NCI-H460 (cell line): ENCODE results near the gene PRKAB2. TPM values are rescaled to one million over a fixed set of nuclear protein-coding genes. Genes with fewer than 3 reads are reported as not detected.
"Not testable (repeated sequence)": the region's sequence is repeated elsewhere in the genome, so short reads cannot be mapped to it uniquely, and the experiment has no call there.

Experiments
- DNase-seq: peaks from one replicate; pipeline ENCODE4 v3.0.0-alpha.2; 2016; ENCODE audit warnings: low read depth; ENCODE audit errors: extremely low read depth
- polyA plus RNA-seq: library from polyadenylated mRNA; depleted of rRNA; stranded (reverse); fragments of >200 nt; gene quantifications from 2 replicates; pipeline ENCODE4 v1.2.3, GENCODE V29; 2014; cell fraction: nucleus; rRNA removed
- total RNA-seq: library from RNA; depleted of rRNA; stranded (reverse); fragments of >200 nt; shearing (Covaris generic); gene quantifications from 2 replicates; pipeline ENCODE4 v1.2.3, GENCODE V29; 2014; rRNA removed

The PRKAB2 gene
- 43.3 and 51.6 TPM in 2 replicates for total RNA-seq
- 75.4 and 91.7 TPM in 2 replicates for polyA plus RNA-seq

DNA sequence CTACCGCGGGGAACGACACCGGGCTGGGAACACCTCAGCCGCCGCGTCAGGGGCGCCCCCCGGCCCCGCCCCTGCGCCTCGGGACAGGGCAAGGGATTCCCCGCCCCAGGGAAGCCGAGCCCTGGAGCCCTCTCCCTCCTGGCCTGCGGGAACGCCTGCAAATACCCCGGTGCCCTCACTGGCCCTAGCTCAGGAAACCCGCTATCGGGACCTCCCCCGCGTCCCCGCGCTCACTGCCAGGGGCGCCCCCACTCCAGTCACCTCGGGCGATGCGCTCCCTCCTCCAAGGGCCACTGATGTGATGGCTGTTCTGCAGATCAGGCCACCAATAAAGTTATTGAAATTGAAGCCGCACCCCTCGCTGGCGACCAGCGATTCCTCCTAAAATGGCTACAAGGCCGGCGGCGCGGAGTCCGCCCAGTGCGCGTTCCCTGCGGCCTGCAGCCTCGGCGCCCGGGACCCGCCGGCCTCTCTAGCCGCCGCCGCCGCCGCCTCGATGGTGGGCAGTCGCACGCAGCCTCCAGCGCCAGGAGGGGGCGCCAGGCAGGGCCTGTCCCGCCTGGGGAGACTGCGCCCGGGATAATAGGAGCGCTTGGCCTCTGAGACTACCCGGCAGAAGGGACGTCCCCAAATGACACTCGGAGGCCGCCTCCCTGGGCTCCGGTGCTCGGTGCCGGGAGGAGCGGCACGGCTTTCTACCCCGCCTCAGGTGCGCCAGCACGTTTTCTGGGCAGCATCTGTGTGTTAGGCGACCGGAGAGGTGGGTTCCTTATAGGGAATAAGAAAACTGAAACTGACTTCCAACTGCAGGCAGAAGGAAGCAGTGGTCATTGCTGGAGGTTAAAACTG lies at the start of gene PRKAB2:
PRKAB2 (minus strand) TSS at position 303 of the 849 bp plus-strand sequence. CDS start 326 bp downstream, outside the sequence.
- DNase-seq, result peak; percentile 96

DNA sequence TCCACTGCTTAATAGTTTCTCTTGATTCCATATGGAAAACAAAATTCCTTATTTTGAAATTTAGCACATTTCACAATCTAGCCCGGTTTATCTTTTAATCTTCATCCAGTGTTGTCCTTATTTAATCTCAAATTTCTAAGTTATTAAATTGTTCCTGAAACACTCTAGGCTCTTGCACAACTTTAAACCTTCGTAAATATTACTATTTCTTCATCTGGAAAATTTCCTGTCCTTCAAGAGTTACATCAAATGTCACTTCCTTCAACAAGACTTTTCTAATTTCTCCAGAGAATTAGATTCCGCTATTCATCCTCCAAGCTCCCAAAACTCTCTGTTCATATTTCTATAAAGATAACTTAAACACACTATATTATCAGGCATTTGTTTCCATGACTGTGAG lies 46.3 kb upstream of the PRKAB2 start:
- no peak for DNase-seq

GRCh38 chr1:147217141-147217540 lies 44.9 kb upstream of the PRKAB2 start:
- no peak for DNase-seq

DNA sequence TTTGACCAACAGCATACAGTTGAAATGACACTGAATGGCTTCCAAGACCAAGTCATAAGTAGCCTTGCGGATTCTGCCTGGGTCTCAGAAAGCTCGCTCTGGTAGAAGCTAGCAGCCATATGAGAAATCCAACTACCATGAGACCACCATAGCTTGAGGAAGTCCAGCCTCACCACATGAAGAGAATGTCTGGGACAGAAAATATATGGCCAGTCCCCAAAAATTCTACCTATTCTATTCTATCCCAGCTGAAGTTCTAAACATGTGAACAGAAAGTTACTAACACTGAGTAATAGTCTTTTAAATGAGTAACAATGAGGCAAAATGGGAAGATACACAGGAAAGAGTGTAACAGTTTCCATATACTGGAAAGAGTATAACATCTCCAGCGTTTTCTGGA lies 43.9 kb upstream of the PRKAB2 start:
- no peak for DNase-seq

- DNase-seq, result no peak
Observed at GRCh38 chr1:147215540-147215916, 43.3 kb upstream of the PRKAB2 start.

DNA sequence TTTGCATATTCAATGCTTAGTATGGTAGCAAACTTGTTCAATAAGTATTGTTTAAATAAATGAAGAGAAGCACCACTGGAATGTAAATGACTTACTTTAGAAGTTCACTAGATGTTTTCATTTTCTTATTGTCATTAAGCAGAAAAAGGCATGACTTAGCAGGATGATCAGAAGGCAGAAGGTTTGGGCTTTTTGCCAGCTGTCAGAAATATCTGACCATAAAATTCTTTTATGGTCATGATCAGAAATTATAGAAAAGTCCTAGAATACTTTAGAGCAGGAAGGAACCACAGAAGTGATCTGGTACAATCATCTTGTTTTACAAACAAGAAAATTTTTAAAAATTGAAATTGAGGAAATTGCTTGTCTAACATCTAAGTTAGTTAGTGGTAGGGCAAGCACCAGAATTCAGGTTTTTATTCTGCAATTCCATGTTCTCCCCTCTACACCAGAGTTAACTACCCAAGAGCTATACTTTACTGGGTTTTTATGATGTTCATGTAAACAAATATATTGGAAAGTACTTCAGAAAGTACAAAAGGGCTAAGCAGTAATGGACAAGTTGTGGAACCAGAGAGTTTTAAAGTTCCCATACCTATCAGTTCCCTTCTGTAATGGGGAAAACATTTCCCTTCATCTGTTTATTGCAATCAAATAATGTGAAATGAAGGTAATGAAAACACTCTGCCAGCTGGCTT lies 42.7 kb upstream of the PRKAB2 start:
- DNase-seq, result no peak

- no peak for DNase-seq
Observed at GRCh38 chr1:147214325-147214724, 42.1 kb upstream of the PRKAB2 start.

- no peak for DNase-seq
Observed at GRCh38 chr1:147213271-147213670, 41.0 kb upstream of the PRKAB2 start.

GRCh38 chr1:147211577-147211976 lies 39.3 kb upstream of the PRKAB2 start:
- DNase-seq, result no peak

GRCh38 chr1:147210987-147211386 lies 38.7 kb upstream of the PRKAB2 start:
- DNase-seq, result no peak

- no peak for DNase-seq
Observed at GRCh38 chr1:147209825-147210821, 37.9 kb upstream of the PRKAB2 start.

DNA sequence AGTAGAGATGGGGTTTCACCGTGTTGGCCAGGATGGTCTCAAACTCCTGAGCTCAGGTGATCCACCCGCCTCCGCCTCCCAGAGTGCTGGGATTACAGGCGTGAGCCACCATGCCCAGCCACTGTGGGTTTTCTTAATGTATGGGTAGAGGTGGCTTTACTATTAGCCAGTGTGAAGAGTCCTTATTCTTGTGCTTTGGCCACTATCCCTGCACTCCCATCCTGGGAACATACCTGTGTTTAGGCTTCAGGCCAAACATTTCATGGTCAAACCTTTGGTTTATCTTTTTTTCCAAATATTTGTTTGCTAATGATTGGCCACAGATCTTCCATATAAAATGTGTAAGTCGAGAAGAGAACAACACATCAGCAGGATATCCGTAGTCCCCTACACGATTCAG lies 36.3 kb upstream of the PRKAB2 start:
- DNase-seq, result no peak

- no peak for DNase-seq
Observed at GRCh38 chr1:147207192-147207591, 34.9 kb upstream of the PRKAB2 start.

- no peak for DNase-seq
Observed at GRCh38 chr1:147204080-147204479, 31.8 kb upstream of the PRKAB2 start.

DNA sequence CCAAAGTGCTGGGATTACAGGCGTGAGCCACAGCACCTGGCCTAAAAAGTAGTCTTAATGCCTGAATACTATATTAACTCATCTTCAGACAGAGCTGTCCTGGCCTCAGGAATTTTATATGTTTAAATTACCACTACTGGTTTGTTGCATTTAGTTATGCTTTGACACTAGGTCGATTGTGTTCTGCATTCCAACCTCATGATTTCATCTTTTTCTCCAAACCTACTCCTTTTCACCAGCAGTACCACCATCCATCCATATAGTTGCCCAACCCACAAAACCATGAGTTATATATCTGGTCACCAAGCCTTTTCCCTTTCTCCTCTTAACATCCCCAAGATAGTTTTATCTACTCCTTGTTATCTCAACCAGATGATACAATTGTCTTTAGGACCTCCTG lies 30.3 kb upstream of the PRKAB2 start:
- DNase-seq, result no peak

DNA sequence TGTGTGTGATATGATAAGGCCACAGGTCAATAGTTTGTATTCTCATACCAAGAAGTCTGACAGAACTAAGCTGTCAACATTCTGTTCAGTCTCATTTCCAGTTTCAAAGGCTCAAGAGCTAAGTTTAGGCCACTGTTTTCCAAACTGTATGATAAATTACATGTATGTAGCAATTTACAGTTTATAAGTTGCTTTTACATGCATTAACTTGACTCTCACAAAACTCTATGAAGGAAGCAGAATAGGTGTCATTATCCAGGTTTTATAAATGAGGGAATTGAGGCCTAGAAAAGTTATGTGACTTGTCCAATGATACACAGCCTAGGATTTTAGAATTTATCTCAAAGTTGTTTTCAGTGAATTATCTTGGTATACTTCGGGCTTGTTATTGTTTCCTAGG lies 29.5 kb upstream of the PRKAB2 start:
- no peak for DNase-seq

DNA sequence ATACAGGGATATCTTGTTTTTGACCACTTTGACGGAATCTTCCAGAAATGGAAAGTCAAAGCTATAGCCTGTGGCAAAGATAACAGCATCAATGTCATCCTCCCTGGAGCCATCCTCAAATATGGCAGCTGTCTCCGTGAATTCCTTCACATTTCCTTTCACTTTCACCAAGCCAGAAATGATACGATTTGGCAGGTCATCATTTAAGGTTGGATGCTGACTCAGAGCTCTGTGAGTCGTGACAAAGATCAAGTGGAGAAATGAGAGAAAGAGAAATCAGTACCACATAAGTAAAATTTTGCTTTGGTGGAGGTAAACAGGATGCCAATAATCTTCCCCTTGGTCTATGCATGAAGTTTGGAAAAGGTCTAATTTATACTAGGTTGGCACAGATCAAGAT lies 29.0 kb upstream of the PRKAB2 start:
- no peak for DNase-seq

DNA sequence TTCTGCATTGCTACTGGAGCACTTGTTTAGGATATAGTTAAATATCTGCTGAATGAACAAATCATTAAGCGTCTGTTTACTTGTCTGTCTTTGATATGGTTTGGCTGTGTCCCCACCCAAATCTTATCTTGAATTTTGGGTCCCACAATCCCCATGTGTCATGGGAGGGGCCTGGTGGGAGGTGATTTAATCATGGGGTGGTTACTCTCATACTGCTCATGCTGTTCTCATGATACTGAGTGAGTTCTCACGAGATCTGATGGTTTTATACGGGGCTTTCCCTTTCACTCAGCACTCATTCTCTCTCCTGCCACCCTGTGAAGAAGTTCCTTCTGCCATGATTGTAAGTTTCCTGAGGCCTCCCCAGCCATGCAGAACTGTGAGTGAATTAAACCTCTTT lies 25.1 kb upstream of the PRKAB2 start:
- not testable (repeated sequence) for DNase-seq

GRCh38 chr1:147189514-147189913 lies 17.2 kb upstream of the PRKAB2 start:
- no peak for DNase-seq

DNA sequence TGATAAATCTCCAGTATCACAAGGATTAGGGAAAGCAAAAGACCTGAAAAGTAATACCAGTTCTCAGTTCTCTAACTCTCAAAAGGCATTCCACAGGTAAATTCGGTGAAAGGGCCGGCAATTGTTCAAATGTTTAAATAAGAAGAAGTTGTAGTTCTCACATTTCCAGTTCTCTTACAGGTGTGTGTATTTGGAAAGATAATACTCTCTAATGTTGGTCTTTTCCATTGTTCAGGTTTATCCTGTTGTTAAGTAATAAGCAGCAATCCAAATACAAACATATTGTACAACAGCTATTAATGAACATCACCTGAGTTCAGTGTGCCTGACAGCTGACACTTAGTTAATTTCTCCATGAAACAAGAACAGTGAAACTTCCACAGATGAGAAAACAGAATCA lies 13.2 kb upstream of the PRKAB2 start:
- DNase-seq, result no peak
